GM21367 (cell line): ENCODE measurements around the gene GPR107.

Source experiments
- ATAC-seq: cut with Tn5 transposase; IDR thresholded peaks from one replicate; pipeline ENCODE4 v1.9.1; 2021; ENCODE audit not compliant: unreplicated experiment

GPR107 gene

DNA sequence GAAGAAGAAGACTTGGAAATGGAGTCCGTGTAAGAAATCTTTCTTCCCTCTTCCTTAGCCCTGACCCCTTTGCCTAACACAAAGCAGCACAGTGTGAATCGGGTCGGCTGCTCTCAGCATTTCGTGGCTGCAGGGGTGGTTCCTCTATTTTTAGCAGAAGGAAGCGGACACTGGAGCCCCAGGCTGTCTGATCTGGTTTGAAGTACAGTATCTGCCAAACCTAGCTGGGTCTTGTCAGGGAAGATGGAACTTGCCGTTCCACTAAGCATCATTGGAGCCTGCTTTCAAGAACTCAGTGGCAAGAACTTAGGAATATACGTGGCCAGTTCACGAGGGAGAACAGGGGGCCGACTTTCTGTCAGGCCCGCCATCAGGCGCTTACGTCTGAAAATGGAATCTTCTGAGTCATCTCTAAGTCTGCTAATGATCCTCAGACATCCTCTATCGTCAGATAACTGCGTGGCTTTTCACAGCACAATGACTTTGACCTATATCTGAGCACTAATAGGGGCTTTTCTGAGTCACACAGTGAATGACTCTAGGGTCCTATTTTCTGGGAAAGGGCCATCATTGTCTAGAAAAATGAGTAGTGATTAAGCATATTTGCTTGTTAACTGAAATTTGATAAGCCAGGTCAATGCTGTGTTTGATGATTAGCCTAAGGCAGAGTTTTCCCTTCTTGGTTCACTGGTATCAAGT, 75.2 kb downstream of the GPR107 start:
- ATAC-seq: peak; percentile 40

DNA sequence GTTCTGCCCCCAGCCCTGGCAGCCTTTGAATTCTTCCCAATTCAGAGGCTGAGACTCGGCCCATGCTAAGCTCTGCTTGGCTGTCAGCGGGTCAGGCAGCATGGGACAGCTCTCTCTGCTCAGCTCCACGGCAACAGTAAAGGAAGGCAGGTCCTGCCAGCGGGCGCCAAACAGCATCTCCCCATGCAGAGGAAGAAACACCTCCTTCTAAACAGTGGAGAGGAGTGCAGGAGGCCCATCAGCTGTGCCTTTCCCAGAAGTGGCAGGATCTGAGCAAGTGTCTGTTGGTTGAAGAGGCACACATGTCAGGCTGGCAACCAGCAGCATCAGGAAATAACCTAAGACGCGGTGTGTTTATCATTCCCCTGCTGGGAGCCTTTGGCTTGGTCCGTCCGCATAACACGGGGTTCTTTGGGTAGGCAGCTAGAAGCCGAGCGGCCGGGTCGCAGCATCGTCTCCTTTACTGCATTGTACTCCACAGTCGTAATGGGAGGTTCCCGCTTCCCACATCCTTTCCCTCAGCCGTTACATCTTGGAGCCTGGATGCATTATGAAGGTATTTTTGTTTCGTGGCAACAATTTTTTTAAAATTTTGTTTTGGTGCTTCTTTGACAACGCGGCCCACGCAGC, 75.8 kb downstream of the GPR107 start:
- no peak for ATAC-seq

GRCh38 chr9:130132746-130133145, 79.0 kb downstream of the GPR107 start:
- ATAC-seq: no peak

DNA sequence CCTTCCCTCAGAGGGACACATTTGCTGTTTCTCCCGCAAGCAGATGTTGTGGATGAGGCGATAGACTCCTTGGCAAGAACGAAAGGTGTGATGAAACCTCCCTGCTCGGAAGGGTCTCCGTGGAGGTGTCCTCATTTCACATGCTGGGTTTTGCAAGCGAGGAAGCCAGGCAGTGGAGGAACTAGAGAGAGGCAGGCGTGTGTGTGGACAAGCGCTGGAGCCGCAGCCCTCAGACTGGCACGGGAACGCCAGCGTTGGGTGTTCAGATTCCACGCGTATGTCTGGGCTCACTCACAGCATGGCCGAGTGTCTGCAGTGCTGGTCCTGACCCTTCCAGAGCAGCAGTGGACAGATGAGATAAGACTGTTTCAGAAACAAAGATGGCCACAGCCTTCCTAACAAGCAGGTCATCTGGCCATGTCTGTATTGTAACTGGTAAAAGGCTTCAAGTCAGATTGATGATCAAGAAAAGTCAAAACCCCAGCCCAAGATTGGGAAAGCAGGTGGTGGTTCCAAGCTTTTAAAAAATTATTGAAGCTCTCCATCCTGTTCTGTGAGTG, 83.5 kb downstream of the GPR107 start:
- ATAC-seq: no peak

- ATAC-seq: no peak
Observed at GRCh38 chr9:130137641-130138081, 84.0 kb downstream of the GPR107 start.

DNA sequence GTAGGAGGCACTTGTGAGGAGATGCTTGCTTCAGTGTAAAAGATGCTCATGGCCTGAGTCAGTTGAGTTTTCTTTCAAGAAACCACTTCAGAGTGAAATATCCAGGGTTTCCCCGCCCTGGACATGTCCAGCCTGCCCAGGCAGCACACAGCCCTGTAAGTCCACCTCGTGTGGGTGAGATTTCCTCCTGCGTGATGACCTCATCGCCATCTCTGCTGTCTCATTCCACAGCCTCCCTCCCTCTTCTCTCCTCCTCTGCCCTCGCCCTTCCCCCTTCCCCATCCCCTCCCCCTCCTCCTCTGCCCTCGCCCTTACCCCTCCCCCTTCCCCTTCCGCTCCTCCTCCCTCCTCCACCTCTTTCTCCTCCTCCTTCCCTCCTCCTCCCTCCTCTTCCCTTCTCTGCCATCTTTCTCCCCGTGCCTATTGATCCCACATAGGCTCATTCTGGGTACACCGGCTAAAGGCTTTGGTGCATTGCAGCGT, 84.5 kb downstream of the GPR107 start:
- no peak for ATAC-seq

DNA sequence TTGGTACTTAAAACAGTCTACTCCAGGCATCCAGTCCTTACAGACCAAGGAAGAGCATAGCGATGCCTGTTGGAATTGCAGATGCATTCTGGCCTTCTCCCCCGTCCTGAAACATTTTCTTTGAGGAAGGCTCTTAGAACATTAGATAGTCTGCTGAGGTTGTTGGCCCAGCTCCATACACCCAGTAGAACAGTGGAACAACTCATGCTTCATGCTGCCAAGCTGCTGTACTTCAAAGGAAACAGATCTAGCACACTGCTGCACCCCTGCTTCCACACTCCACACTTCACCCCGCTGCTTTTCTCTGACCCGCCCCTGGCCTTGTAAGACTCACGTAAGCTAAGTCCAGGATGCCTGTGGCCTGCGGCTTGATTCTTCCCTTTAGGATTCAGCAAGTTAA, 85.1 kb downstream of the GPR107 start:
- ATAC-seq: no peak

DNA sequence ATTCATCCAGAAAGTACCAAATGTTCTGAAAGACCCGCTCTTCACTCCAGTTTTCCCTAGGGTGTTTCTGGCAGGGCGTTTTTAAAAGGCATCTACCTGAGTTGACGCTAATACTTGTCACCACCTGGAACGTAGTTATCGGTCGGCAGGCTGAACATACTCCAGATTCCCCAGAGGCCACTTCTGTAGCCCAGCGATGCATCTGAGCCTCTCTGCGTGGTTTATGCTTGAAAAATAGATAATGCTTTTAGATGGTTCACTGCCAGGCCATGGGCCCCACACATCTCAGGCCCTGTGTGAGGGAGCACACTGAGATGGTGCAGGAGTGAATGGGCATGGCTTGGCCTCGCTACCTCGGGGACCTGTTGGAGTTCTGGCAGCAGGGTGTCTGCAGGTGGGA, 85.5 kb downstream of the GPR107 start:
- ATAC-seq: no peak

DNA sequence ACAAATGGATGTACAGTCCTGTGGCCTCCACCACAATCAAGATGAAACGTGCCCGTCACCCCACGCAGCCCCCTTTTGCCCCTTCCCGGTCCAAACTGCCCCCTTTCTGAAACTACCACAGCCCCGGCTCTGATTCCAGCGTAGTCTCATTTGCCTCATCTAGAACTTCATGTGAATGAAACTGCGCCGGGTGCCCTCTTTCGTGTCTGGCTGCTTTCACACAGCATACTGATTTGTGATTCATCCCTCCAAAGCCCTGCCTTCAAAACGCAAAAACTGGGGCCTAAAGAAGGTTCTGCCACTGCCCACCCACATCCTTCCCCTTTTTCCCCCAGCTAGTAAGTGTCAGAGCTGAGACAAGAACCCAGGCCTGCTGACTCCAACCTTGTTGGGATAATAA, 87.0 kb downstream of the GPR107 start:
- no peak for ATAC-seq

GRCh38 chr9:130142056-130142455, 88.3 kb downstream of the GPR107 start:
- no peak for ATAC-seq

- no peak for ATAC-seq
Observed at GRCh38 chr9:130142641-130143040, 88.9 kb downstream of the GPR107 start.

DNA sequence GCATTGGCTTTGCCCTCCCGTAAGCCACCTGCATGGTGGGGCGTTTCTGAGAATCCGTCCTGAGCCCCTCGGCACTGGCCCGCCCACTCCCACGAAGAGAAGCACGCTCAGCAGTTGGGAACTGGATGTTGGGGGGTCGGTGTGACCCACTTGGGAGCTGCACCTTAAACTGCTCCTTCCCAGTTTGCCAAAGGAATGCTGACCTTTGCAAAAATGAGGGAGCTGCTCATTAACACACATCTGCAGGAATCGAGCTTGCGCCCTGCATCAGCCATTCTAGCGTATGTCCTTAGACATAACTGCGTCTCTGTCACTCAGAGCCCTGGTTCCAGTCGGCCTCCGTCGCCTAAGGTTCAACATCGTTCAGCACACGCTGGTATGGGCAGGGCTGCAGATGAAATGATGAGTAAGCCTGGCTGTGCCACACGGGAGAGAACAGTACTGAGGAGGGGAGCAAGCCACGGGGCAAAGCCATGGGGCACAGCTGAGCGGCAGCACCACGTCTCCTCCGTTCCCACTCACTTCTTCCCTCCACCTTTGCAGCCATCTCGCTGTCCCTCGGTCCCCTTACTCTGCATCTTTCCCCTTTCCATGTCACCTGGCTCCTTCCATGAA, 89.7 kb downstream of the GPR107 start:
- ATAC-seq: no peak

- ATAC-seq: no peak
Observed at GRCh38 chr9:130143958-130144366, 90.3 kb downstream of the GPR107 start.

GRCh38 chr9:130144703-130145102, 91.0 kb downstream of the GPR107 start:
- no peak for ATAC-seq

DNA sequence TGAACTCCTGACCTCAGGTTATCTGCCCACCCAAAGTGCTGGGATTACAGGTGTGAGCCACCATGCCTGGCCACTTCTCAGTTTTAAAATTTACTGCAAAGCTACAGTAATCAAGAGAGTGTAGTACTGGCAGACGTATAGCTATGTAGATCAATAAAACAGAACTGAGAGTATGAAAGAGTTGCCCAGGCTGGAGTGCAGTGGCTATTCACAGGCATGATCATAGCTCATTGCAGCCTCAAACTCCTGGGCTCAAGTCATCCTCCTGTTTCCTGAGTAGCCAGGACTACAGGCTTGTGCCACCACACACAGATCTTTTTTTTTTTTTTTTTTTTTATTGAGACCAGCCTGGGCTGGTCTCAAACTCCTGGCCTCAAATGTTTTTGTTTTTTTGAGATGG, 92.0 kb downstream of the GPR107 start:
- no peak for ATAC-seq

- no peak for ATAC-seq
Observed at GRCh38 chr9:130147198-130147597, 93.5 kb downstream of the GPR107 start.

- ATAC-seq: no peak
Observed at GRCh38 chr9:130147910-130148309, 94.2 kb downstream of the GPR107 start.

- no peak for ATAC-seq
Observed at GRCh38 chr9:130149031-130149430, 95.3 kb downstream of the GPR107 start.

GRCh38 chr9:130149654-130150286, 96.1 kb downstream of the GPR107 start:
- no peak for ATAC-seq

GRCh38 chr9:130150779-130151382, 97.2 kb downstream of the GPR107 start:
- ATAC-seq: no peak

- ATAC-seq: no peak
Observed at GRCh38 chr9:130154816-130155215, 101.1 kb downstream of the GPR107 start.
